HepG2 (cell line): ENCODE measurements around the gene PSMD2. TPM values are rescaled to one million over a fixed set of nuclear protein-coding genes. Genes with fewer than 3 reads are reported as not detected.

Experiments
- CREBL2 ChIP-seq: sonication (generic); formaldehyde crosslinking; IDR thresholded peaks from 2 replicates; pipeline ENCODE4 v1.8.1; 2023; ENCODE audit warnings: missing genetic modification reagents, mild to moderate bottlenecking, borderline replicate concordance
- MIER2 ChIP-seq: IDR thresholded peaks from 2 replicates; pipeline ENCODE4 v1.6.1; 2016; ENCODE audit warnings: missing biosample characterization, missing genetic modification reagents
- NKX3-1 ChIP-seq: sonication (generic); formaldehyde crosslinking; IDR thresholded peaks from 2 replicates; pipeline ENCODE4 v1.5.0; 2020; ENCODE audit warnings: missing genetic modification reagents
- NR2F6 ChIP-seq, 2 experiments: IDR thresholded peaks; 2 replicates each; pipeline ENCODE4 v1.6.1; 2016; ENCODE audit warnings: antibody characterized with exemption in 1 of 2, mild to moderate bottlenecking in 1 of 2
- POLR2G ChIP-seq: fragments of 200-400 bp; formaldehyde crosslinking; IDR thresholded peaks from 2 replicates; pipeline ENCODE4 v1.6.1; 2018; ENCODE audit warnings: mild to moderate bottlenecking, low read depth, low read length, moderate library complexity
- RAD21 ChIP-seq: fragments of 450-650 bp; formaldehyde crosslinking; IDR thresholded peaks from 2 replicates; pipeline ENCODE4 v1.5.0; 2020; ENCODE audit warnings: mild to moderate bottlenecking
- RXRB ChIP-seq: IDR thresholded peaks from 2 replicates; pipeline ENCODE4 v1.6.1; 2016; ENCODE audit warnings: borderline replicate concordance, missing genetic modification reagents, missing compliant biosample characterization
- STAT5B ChIP-seq: sonication (generic); formaldehyde crosslinking; IDR thresholded peaks from 2 replicates; pipeline ENCODE4 v1.4.0; 2020; ENCODE audit warnings: missing genetic modification reagents
- TSC22D2 ChIP-seq: sonication (generic); formaldehyde crosslinking; IDR thresholded peaks from 2 replicates; pipeline ENCODE4 v1.5.1; 2020; ENCODE audit warnings: missing genetic modification reagents, mild to moderate bottlenecking, borderline replicate concordance
- YY1 ChIP-seq: IDR thresholded peaks from 2 replicates; pipeline ENCODE4 v1.6.1; 2011; ENCODE audit warnings: low read length, low read depth, moderate library complexity, mild to moderate bottlenecking; ENCODE audit not compliant: insufficient read depth, insufficient replicate concordance
- ZMAT3 ChIP-seq: sonication (generic); formaldehyde crosslinking; conservative IDR thresholded peaks from 2 replicates; pipeline ENCODE4 v1.7.0; 2021; ENCODE audit warnings: missing genetic modification reagents
- ZNF280D ChIP-seq: sonication (generic); formaldehyde crosslinking; IDR thresholded peaks from 2 replicates; pipeline ENCODE4 v1.5.1; 2020; ENCODE audit warnings: mild to moderate bottlenecking, missing genetic modification reagents
- ZNF34 ChIP-seq: sonication (generic); formaldehyde crosslinking; IDR thresholded peaks from 2 replicates; pipeline ENCODE4 v1.4.0; 2020; ENCODE audit warnings: mild to moderate bottlenecking, missing genetic modification reagents, borderline replicate concordance
- ZNF446 ChIP-seq: sonication (generic); formaldehyde crosslinking; IDR thresholded peaks from 2 replicates; pipeline ENCODE4 v1.5.0; 2020; ENCODE audit warnings: mild to moderate bottlenecking, missing genetic modification reagents
- ZNF556 ChIP-seq: sonication (generic); formaldehyde crosslinking; IDR thresholded peaks from 2 replicates; pipeline ENCODE4 v1.4.0; 2020; ENCODE audit warnings: mild to moderate bottlenecking, missing genetic modification reagents, borderline replicate concordance
- ZNF609 ChIP-seq: sonication (generic); formaldehyde crosslinking; IDR thresholded peaks from 2 replicates; pipeline ENCODE4 v1.4.0; 2020; ENCODE audit warnings: mild to moderate bottlenecking, missing genetic modification reagents, borderline replicate concordance
- ZNF615 ChIP-seq: sonication (generic); formaldehyde crosslinking; IDR thresholded peaks from 2 replicates; pipeline ENCODE4 v1.5.0; 2020; ENCODE audit warnings: mild to moderate bottlenecking, missing genetic modification reagents, borderline replicate concordance
- polyA plus RNA-seq, 8 experiments: library from polyadenylated mRNA; depleted of rRNA in 3 of 8; stranded (reverse) in 7 of 8; unstranded in 1 of 8; fragments of >200 nt; fragmentation: Illumina TruSeq in 4 of 8; extraction: Trizol in 4 of 8; gene quantifications; 2 replicates each; pipeline versions ENCODE4 v1.2.1 to v1.2.3, GENCODE V29; 2011 to 2016; ENCODE audit warnings: low read depth in 4 of 8, missing spikeins in 1 of 8, mixed read lengths in 1 of 8; ENCODE audit not compliant: insufficient read depth in 1 of 8
- total RNA-seq, 5 experiments: library from RNA; depleted of rRNA; stranded (reverse); fragments of >200 nt; fragmentation: Illumina TruSeq; extraction: Trizol; gene quantifications; 2 replicates each; pipeline ENCODE4 v1.2.3, GENCODE V29; 2016; ENCODE audit warnings: low read depth in 1 of 5
- TF ChIP-seq, protein P1 (sequence below): sonication (generic); formaldehyde crosslinking; IDR thresholded peaks from 2 replicates; pipeline ENCODE4 v1.4.0; 2020; ENCODE audit warnings: missing genetic modification reagents, borderline replicate concordance

PSMD2 gene
- total and polyA plus RNA-seq, 2 of the 13 experiments (the other 11 are each of a cell fraction or from before 2014, with no cell fraction given), result 125 to 200 TPM

GRCh38 chr3:184249412-184250166, 49.5 kb upstream of the PSMD2 start, which contains the start of gene EEF1AKMT4 (continued):
- TF ChIP-seq ZNF34 (CRISPR knock-in tag) (0 out of 2 replicates have a peak, but pooled peaks have one; percentile 10), ZNF609 (no peak), CREBL2 (CRISPR knock-in tag) (no peak), POLR2G (peak; percentile 61), ZNF280D (no peak), NR2F6 (IDR thresholded peaks at IDR 0.05) (no peak), NR2F6 (CRISPR knock-in tag; IDR thresholded peaks at IDR 0.05) (peak; percentile 35; the same call in 1 of the 2 replicates), STAT5B (CRISPR knock-in tag) (no peak), ZNF615 (CRISPR knock-in tag) (no peak), ZNF556 (CRISPR knock-in tag) (no peak), ZMAT3 (CRISPR knock-in tag) (no peak), TSC22D2 (CRISPR knock-in tag) (no peak), RXRB (CRISPR knock-in tag) (peak; percentile 30; the same call in 1 of the 2 replicates), NKX3-1 (0 out of 2 replicates have a peak, but pooled peaks have one; percentile 20), RAD21 (CRISPR knock-in tag) (peak; percentile 55; the same call in 1 of the 2 replicates), ZNF446 (CRISPR knock-in tag) (no peak), MIER2 (CRISPR knock-in tag) (peak; percentile 69; the same call in 1 of the 2 replicates), YY1 (peak; percentile 85)
- TF ChIP-seq, protein P1, sequence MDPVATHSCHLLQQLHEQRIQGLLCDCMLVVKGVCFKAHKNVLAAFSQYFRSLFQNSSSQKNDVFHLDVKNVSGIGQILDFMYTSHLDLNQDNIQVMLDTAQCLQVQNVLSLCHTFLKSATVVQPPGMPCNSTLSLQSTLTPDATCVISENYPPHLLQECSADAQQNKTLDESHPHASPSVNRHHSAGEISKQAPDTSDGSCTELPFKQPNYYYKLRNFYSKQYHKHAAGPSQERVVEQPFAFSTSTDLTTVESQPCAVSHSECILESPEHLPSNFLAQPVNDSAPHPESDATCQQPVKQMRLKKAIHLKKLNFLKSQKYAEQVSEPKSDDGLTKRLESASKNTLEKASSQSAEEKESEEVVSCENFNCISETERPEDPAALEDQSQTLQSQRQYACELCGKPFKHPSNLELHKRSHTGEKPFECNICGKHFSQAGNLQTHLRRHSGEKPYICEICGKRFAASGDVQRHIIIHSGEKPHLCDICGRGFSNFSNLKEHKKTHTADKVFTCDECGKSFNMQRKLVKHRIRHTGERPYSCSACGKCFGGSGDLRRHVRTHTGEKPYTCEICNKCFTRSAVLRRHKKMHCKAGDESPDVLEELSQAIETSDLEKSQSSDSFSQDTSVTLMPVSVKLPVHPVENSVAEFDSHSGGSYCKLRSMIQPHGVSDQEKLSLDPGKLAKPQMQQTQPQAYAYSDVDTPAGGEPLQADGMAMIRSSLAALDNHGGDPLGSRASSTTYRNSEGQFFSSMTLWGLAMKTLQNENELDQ (CRISPR knock-in tag), result no peak
